Lower lobe of right lung (tissue), 2 donors: ENCODE measurements around the gene ZNF765. TPM values are rescaled to one million over a fixed set of nuclear protein-coding genes. Genes with fewer than 3 reads are reported as not detected.
A peak's percentile ranks its signal among the peaks of the same experiment; 100 is the strongest.
"Not testable (repeated sequence)": the region's sequence is repeated elsewhere in the genome, so short reads cannot be mapped to it uniquely, and the experiment has no call there.

Source experiments
- ATAC-seq, 2 donors: fragments of 200-7000 bp; cut with Tn5 transposase; one replicate each; pipeline ENCODE4 v1.9.1; 2020 to 2022; ENCODE audit warnings: mild to moderate bottlenecking in 2 of 2, moderate library complexity in 2 of 2
- DNase-seq: peaks from one replicate; pipeline ENCODE4 v3.0.0-alpha.2; 2020
- H3K27ac ChIP-seq: fragments of 200-600 bp; one replicate; pipeline ENCODE4 v1.8.0; 2022
- H3K27me3 ChIP-seq: fragments of 200-600 bp; one replicate; pipeline ENCODE4 v1.8.0; 2022; ENCODE audit warnings: low read depth
- H3K36me3 ChIP-seq: fragments of 200-600 bp; one replicate; pipeline ENCODE4 v1.8.0; 2022; ENCODE audit warnings: mild to moderate bottlenecking
- H3K4me1 ChIP-seq: fragments of 200-600 bp; one replicate; pipeline ENCODE4 v1.8.0; 2022
- H3K4me3 ChIP-seq: fragments of 200-600 bp; one replicate; pipeline ENCODE4 v1.8.0; 2022; ENCODE audit warnings: mild to moderate bottlenecking
- H3K9me3 ChIP-seq: fragments of 200-600 bp; one replicate; pipeline ENCODE4 v1.8.0; 2022
- intact Hi-C: fragments of 100-400 bp; cut with DNase I; formaldehyde crosslinking; loops from one replicate; pipeline ENCODE4 v1.11.0; 2022
- total RNA-seq: library from RNA; stranded (reverse); fragmentation: NEBNext Ultra II Directional; extraction: Animal tissue kit (Norgen Biotek cat#: 25700); gene quantifications from one replicate; pipeline ENCODE4 v1.2.1, GENCODE V29; 2021
- TF ChIP-seq, protein P1 (sequence below): fragments of 200-600 bp; IDR thresholded peaks from one replicate; pipeline ENCODE4 v1.8.0; 2022; ENCODE audit warnings: antibody characterized with exemption, mild to moderate bottlenecking
- donor health status: DM: no; HTN: yes; CAD: no; lungs with severe emphysema.

ZNF765 gene
- total RNA-seq, 1 donor from 2014 or later = 16.2 TPM

DNA sequence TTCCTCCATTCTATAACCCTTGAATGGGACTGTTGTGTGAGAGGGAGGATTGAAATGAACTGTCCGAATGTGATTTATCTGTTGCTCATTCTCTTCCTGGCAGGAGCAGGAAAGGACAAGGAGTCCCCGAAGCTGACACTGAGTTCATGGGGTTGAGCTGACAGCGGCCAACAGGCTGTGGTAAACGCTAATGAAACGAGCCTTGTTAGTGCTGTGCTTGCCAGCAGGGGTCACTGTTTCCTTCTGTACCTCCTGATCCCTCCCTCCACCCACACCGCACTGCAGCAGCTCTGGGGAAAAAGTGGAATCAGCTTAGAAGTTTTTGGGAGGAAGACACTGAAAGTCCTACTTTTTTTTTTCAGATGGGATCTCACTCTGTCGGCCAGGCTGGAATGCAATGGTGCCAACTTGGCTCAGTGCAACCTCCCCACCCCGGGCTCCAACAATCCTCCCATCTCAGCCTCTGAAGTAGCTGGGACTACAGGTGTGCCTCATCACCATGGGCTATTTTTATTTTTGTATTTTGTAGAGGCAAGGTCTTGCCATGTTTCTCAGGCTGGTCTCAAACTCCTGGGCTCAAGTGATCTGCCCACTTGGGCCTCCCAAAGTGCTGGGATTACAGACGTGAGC, 30.1 kb downstream of the ZNF765 start:
- Histone ChIP-seq H3K9me3 (no peaks in the 10 kb centered on the region), H3K36me3 (peaks cover 4% of the 10 kb centered on the region), H3K4me1 (no peaks in the 10 kb centered on the region), H3K27ac (peak overlapping the region; percentile 36), H3K27me3 (no peaks in the 10 kb centered on the region), H3K4me3 (no peak overlapping the region)
- intact Hi-C loops = no loop called here
- ATAC-seq = peak; percentile 94 to 95
- peak; percentile 80 for DNase-seq
- TF ChIP-seq, protein P1, sequence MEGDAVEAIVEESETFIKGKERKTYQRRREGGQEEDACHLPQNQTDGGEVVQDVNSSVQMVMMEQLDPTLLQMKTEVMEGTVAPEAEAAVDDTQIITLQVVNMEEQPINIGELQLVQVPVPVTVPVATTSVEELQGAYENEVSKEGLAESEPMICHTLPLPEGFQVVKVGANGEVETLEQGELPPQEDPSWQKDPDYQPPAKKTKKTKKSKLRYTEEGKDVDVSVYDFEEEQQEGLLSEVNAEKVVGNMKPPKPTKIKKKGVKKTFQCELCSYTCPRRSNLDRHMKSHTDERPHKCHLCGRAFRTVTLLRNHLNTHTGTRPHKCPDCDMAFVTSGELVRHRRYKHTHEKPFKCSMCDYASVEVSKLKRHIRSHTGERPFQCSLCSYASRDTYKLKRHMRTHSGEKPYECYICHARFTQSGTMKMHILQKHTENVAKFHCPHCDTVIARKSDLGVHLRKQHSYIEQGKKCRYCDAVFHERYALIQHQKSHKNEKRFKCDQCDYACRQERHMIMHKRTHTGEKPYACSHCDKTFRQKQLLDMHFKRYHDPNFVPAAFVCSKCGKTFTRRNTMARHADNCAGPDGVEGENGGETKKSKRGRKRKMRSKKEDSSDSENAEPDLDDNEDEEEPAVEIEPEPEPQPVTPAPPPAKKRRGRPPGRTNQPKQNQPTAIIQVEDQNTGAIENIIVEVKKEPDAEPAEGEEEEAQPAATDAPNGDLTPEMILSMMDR = peak; percentile 87

DNA sequence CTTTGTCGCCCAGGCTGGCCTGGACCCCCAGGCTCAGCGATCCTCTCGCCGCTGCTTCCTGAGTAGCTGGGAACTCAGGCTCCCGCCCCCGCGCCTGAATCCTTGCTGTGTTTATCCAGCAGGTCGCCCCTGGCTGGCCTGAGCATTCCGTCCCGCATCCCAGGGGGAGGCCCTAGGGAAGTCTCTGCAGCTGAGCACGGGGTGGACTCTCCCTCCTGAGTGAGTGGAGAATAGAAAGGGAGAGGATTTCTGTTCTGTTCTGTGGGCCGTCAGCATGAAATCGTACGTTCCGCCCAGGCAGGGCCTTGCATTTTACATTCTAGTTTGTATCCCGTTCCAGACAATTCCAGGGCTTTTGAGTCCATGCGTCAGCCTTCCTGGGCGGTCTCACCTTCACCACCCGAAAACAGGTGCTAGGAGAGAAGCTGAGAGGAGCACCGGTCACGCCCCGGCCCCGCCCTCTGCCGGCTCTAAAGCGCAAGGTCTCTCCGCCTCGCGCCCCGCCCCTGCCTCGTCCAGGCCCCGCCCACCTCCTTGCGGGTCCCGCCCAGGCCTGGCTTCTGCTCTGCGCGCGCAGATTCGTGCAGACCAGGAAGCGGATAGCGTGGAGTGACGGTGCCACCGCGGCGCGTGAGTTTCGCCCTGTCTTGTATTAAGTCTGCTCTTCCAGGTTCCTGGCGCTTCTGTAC, 36.6 kb downstream of the ZNF765 start, which contains the start of gene ZNF761:
ZNF761 (plus strand) TSS at position 586 of the 689 bp plus-strand sequence. CDS start 15,285 bp downstream, outside the sequence.
- peak within 1 kb of the TSS; percentile 85 for H3K27ac ChIP-seq
- no peaks in the 10 kb centered on the region for H3K27me3 ChIP-seq
- peak; percentile 100 for ATAC-seq
- H3K9me3 ChIP-seq = no peaks in the 10 kb centered on the region
- TF ChIP-seq, protein P1 = peak; percentile 48
- H3K4me1 ChIP-seq = peaks cover 14% of the 10 kb centered on the region
- intact Hi-C loops = no loop called here
- H3K4me3 ChIP-seq = peak within 1 kb of the TSS; percentile 85
- peaks cover 16% of the 10 kb centered on the region for H3K36me3 ChIP-seq
- DNase-seq = peak; percentile 98

DNA sequence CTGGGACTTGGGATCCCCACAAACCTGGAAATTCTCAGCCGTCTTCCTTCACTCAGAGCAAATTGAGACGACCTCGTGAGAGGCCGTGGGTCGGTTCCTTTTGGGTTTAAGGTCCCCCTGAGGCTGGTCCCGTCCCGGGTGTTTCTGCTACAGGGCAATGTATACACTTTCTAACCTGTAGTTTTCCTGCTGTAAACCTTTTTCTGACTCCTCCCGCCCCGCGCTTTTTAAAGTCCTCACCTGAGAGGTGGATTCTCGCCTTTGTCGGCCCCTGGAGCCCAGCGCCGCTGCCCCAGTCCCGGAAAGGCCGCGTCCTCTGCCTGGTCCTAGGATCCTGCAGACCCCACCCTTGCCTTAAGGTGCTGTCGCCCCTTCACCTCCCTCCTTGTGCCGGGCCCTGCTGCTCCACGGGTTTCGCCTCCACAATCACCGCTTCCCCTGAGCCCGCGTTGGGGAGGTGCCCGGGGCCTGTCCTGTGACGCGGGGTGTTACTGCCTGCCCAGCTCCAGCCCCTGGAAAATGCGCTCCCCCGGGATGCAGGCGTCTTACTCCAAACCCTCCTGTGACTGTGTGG, 37.2 kb downstream of the ZNF765 start:
- TF ChIP-seq, protein P1 = no peak
- DNase-seq = peak; percentile 54
- H3K27ac ChIP-seq = peak overlapping the region; percentile 85
- H3K4me1 ChIP-seq = peaks cover 14% of the 10 kb centered on the region
- no peaks in the 10 kb centered on the region for H3K9me3 ChIP-seq
- H3K27me3 ChIP-seq = no peaks in the 10 kb centered on the region
- intact Hi-C loops = no loop called here
- H3K36me3 ChIP-seq = peaks cover 16% of the 10 kb centered on the region
- peak; percentile 57 to 62 for ATAC-seq
- peak overlapping the region; percentile 85 for H3K4me3 ChIP-seq

DNA sequence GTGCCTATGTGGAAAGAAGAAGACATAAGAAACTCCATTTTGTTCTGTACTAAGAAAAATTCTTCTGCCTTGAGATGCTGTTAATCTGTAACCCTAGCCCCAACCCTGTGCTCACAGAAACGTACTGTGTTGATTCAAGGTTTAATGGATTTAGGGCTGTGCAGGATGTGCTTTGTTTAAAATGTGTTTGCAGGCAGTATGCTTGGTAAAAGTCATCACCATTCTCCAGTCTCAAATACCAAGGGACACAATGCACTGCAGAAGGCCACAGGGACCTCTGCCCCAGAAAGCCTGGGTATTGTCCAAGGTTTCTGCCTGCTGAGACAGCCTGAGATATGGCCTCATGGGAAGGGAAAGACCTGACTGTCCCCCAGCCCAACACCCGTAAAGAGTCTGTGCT, 48.9 kb downstream of the ZNF765 start:
- intact Hi-C loops, H3K27ac ChIP-seq, DNase-seq, H3K27me3 ChIP-seq, H3K4me3 ChIP-seq, ATAC-seq, H3K4me1 ChIP-seq: not testable (repeated sequence)
- peaks cover 32% of the 10 kb centered on the region for H3K36me3 ChIP-seq
- H3K9me3 ChIP-seq = peaks cover 17% of the 10 kb centered on the region

DNA sequence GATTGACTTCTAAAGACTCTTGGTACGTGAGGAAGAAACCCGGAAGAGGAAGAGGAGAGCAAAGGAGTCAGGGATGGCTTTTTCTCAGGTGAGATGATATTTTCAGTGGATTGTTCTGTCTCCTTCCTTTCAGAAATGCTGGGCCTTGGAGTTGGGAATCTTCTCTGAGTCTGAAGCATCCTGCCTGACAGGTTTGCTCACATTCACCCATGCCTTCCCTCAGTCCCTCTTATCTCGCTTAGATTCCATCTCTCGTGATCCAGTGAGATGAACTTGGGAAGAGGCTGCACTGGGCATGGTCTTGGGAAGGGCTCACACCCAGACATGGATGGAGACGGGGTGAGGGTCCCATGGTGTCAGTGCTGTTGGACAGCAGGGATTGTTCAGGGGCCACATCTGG, 52.2 kb downstream of the ZNF765 start:
- H3K4me1 ChIP-seq, DNase-seq, H3K27ac ChIP-seq, ATAC-seq, H3K4me3 ChIP-seq, H3K27me3 ChIP-seq, intact Hi-C loops: not testable (repeated sequence)
- H3K36me3 ChIP-seq = peaks cover 42% of the 10 kb centered on the region
- peaks cover 27% of the 10 kb centered on the region for H3K9me3 ChIP-seq

DNA sequence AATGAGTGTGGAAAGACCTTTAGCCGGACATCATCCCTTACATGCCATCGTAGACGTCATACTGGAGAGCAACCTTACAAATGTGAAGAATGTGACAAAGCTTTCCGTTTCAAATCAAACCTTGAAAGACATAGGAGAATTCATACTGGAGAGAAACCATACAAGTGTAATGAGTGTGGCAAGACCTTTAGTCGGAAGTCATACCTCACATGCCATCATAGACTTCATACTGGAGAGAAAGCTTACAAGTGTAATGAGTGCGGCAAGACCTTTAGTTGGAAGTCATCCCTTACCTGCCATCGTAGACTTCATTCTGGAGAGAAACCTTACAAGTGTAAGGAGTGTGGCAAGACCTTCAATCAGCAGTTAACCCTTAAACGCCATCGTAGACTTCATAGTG, 60.9 kb downstream of the ZNF765 start:
- Histone ChIP-seq H3K27me3 (no peaks in the 10 kb centered on the region), H3K36me3 (peaks cover 50% of the 10 kb centered on the region), H3K4me1 (no peaks in the 10 kb centered on the region), H3K4me3 (no peak overlapping the region), H3K9me3 (peaks cover 74% of the 10 kb centered on the region), H3K27ac (no peak overlapping the region)
- ATAC-seq = no peak
- TF ChIP-seq, protein P1 = no peak
- intact Hi-C loops = no loop called here
- no peak for DNase-seq

DNA sequence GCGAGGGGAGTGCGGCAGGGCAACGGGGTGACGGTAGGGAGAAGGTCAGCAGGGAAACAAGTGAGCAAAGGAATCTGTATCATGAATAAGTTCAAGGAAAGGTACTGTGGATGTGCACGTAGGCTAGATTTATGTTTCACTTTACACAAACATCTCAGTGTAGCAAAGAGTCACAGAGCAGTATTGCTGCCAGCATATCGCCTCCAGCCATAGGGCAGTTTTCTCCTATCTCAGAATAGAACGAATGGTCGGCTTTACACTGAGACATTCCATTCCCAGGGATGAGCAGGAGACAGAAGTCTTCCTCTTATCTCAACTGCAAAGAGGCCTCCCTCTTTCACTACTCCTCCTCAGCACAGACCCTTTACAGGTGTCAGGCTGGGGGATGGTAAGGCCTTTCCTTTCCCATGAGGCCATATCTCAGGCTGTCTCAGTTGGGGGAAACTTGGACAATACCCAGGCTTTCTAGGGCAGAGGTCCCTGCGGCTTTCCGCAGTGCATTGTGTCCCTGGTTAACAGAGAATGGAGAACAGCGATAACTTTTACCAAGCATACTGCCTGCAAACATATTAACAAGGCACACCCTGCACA, 65.3 kb downstream of the ZNF765 start:
- H3K36me3 ChIP-seq, ATAC-seq, DNase-seq, H3K4me3 ChIP-seq, H3K27me3 ChIP-seq, intact Hi-C loops, H3K4me1 ChIP-seq, H3K27ac ChIP-seq: not testable (repeated sequence)
- peaks cover 42% of the 10 kb centered on the region for H3K9me3 ChIP-seq
